HepG2 (cell line): ENCODE measurements around the gene METTL23. TPM values are rescaled to one million over a fixed set of nuclear protein-coding genes. Genes with fewer than 3 reads are reported as not detected.

Source experiments
- CENPX ChIP-seq: sonication (generic); formaldehyde crosslinking; IDR thresholded peaks from 2 replicates; pipeline ENCODE4 v1.9.0; 2021; ENCODE audit warnings: mild to moderate bottlenecking, missing genetic modification reagents, moderate library complexity
- CSRNP2 ChIP-seq: sonication (generic); formaldehyde crosslinking; conservative IDR thresholded peaks from 2 replicates; pipeline ENCODE4 v1.8.0; 2022; ENCODE audit warnings: low read depth, missing genetic modification reagents
- MYPOP ChIP-seq: sonication (generic); formaldehyde crosslinking; IDR thresholded peaks from 2 replicates; pipeline ENCODE4 v1.8.1; 2023; ENCODE audit warnings: mild to moderate bottlenecking, moderate library complexity, missing genetic modification reagents
- NFRKB ChIP-seq: fragments of 450-650 bp; IDR thresholded peaks from 2 replicates; pipeline ENCODE4 v1.6.1; 2017
- PAX8 ChIP-seq: sonication (generic); formaldehyde crosslinking; IDR thresholded peaks from 2 replicates; pipeline ENCODE4 v1.8.0; 2022; ENCODE audit warnings: mild to moderate bottlenecking, missing genetic modification reagents, borderline replicate concordance
- ZBTB4 ChIP-seq: sonication (generic); formaldehyde crosslinking; IDR thresholded peaks from 2 replicates; pipeline ENCODE4 v1.4.0; 2020; ENCODE audit warnings: missing genetic modification reagents, mild to moderate bottlenecking, borderline replicate concordance
- ZFP36 ChIP-seq: fragments of 150-350 bp; IDR thresholded peaks from 2 replicates; pipeline ENCODE4 v1.6.1; 2018; ENCODE audit warnings: borderline replicate concordance, low read length, low read depth; ENCODE audit not compliant: partially characterized antibody
- ZKSCAN8 ChIP-seq: IDR thresholded peaks from 2 replicates; pipeline ENCODE4 v1.6.1; 2016; ENCODE audit warnings: borderline replicate concordance, missing genetic modification reagents, missing compliant biosample characterization
- ZNF317 ChIP-seq: sonication (generic); formaldehyde crosslinking; IDR thresholded peaks from 2 replicates; pipeline ENCODE4 v1.5.0; 2020; ENCODE audit warnings: mild to moderate bottlenecking, missing genetic modification reagents
- ZNF441 ChIP-seq: sonication (generic); formaldehyde crosslinking; IDR thresholded peaks from 2 replicates; pipeline ENCODE4 v1.7.0; 2021; ENCODE audit warnings: missing genetic modification reagents, borderline replicate concordance
- ZNF530 ChIP-seq: sonication (generic); formaldehyde crosslinking; IDR thresholded peaks from 2 replicates; pipeline ENCODE4 v1.5.0; 2020; ENCODE audit warnings: low read depth, mild to moderate bottlenecking, missing genetic modification reagents
- ZNF546 ChIP-seq: sonication (generic); formaldehyde crosslinking; conservative IDR thresholded peaks from 2 replicates; pipeline ENCODE4 v1.8.1; 2023; ENCODE audit warnings: mild to moderate bottlenecking, missing genetic modification reagents
- ZNF556 ChIP-seq: sonication (generic); formaldehyde crosslinking; IDR thresholded peaks from 2 replicates; pipeline ENCODE4 v1.4.0; 2020; ENCODE audit warnings: mild to moderate bottlenecking, missing genetic modification reagents, borderline replicate concordance
- ZNF713 ChIP-seq: sonication (generic); formaldehyde crosslinking; IDR thresholded peaks from 2 replicates; pipeline ENCODE4 v1.4.0; 2020; ENCODE audit warnings: mild to moderate bottlenecking, missing genetic modification reagents
- ZNF724P ChIP-seq: sonication (generic); formaldehyde crosslinking; IDR thresholded peaks from 2 replicates; pipeline ENCODE4 v1.8.0; 2022; ENCODE audit warnings: missing genetic modification reagents, borderline replicate concordance
- polyA plus RNA-seq, 8 experiments: library from polyadenylated mRNA; depleted of rRNA in 3 of 8; stranded (reverse) in 7 of 8; unstranded in 1 of 8; fragments of >200 nt; fragmentation: Illumina TruSeq in 4 of 8; extraction: Trizol in 4 of 8; gene quantifications; 2 replicates each; pipeline versions ENCODE4 v1.2.1 to v1.2.3, GENCODE V29; 2011 to 2016; ENCODE audit warnings: low read depth in 4 of 8, missing spikeins in 1 of 8, mixed read lengths in 1 of 8; ENCODE audit not compliant: insufficient read depth in 1 of 8
- total RNA-seq, 5 experiments: library from RNA; depleted of rRNA; stranded (reverse); fragments of >200 nt; fragmentation: Illumina TruSeq; extraction: Trizol; gene quantifications; 2 replicates each; pipeline ENCODE4 v1.2.3, GENCODE V29; 2016; ENCODE audit warnings: low read depth in 1 of 5
- TF ChIP-seq, protein P1 (sequence below): sonication (generic); formaldehyde crosslinking; IDR thresholded peaks from 2 replicates; pipeline ENCODE4 v1.4.0; 2020; ENCODE audit warnings: missing genetic modification reagents

METTL23 gene
- total and polyA plus RNA-seq, 2 of the 13 experiments (the other 11 are each of a cell fraction or from before 2014, with no cell fraction given) = 39.9 to 104 TPM

GRCh38 chr17:76700617-76701470 is 25.8 kb upstream of the METTL23 start (continued):
- peak; percentile 77; the same call in 1 of the 2 replicates for TF ChIP-seq ZBTB4 (CRISPR knock-in tag)
- no peak for TF ChIP-seq CENPX (CRISPR knock-in tag)
- TF ChIP-seq PAX8 = 0 out of 2 replicates have a peak, but pooled peaks have one; percentile 68
- TF ChIP-seq MYPOP (CRISPR knock-in tag) = 0 out of 2 replicates have a peak, but pooled peaks have one; percentile 14
- no peak for TF ChIP-seq ZNF530 (CRISPR knock-in tag)
- peak; percentile 90; the same call in 1 of the 2 replicates for TF ChIP-seq ZNF317 (CRISPR knock-in tag)
- TF ChIP-seq ZKSCAN8 (CRISPR knock-in tag) = peak; percentile 88; the same call in 1 of the 2 replicates
- TF ChIP-seq ZNF441 = peak; percentile 86
- no peak for TF ChIP-seq NFRKB
- TF ChIP-seq ZNF546 (CRISPR knock-in tag) = no peak
- TF ChIP-seq CSRNP2 (CRISPR knock-in tag) = no peak
- TF ChIP-seq, protein P1, sequence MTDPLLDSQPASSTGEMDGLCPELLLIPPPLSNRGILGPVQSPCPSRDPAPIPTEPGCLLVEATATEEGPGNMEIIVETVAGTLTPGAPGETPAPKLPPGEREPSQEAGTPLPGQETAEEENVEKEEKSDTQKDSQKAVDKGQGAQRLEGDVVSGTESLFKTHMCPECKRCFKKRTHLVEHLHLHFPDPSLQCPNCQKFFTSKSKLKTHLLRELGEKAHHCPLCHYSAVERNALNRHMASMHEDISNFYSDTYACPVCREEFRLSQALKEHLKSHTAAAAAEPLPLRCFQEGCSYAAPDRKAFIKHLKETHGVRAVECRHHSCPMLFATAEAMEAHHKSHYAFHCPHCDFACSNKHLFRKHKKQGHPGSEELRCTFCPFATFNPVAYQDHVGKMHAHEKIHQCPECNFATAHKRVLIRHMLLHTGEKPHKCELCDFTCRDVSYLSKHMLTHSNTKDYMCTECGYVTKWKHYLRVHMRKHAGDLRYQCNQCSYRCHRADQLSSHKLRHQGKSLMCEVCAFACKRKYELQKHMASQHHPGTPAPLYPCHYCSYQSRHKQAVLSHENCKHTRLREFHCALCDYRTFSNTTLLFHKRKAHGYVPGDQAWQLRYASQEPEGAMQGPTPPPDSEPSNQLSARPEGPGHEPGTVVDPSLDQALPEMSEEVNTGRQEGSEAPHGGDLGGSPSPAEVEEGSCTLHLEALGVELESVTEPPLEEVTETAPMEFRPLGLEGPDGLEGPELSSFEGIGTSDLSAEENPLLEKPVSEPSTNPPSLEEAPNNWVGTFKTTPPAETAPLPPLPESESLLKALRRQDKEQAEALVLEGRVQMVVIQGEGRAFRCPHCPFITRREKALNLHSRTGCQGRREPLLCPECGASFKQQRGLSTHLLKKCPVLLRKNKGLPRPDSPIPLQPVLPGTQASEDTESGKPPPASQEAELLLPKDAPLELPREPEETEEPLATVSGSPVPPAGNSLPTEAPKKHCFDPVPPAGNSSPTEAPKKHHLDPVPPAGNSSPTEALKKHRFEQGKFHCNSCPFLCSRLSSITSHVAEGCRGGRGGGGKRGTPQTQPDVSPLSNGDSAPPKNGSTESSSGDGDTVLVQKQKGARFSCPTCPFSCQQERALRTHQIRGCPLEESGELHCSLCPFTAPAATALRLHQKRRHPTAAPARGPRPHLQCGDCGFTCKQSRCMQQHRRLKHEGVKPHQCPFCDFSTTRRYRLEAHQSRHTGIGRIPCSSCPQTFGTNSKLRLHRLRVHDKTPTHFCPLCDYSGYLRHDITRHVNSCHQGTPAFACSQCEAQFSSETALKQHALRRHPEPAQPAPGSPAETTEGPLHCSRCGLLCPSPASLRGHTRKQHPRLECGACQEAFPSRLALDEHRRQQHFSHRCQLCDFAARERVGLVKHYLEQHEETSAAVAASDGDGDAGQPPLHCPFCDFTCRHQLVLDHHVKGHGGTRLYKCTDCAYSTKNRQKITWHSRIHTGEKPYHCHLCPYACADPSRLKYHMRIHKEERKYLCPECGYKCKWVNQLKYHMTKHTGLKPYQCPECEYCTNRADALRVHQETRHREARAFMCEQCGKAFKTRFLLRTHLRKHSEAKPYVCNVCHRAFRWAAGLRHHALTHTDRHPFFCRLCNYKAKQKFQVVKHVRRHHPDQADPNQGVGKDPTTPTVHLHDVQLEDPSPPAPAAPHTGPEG = peak; percentile 70; the same call in 1 of the 2 replicates
- TF ChIP-seq ZNF713 (CRISPR knock-in tag) = peak; percentile 98; the same call in 1 of the 2 replicates
- TF ChIP-seq ZNF556 (CRISPR knock-in tag) = peak; percentile 69; the same call in 1 of the 2 replicates
- no peak for TF ChIP-seq ZFP36
- peak; percentile 19; the same call in 1 of the 2 replicates for TF ChIP-seq ZNF724P (CRISPR knock-in tag)
